ENCODE measurements around the gene PRAMEF20.
"Not testable (repeated sequence)": the region's sequence is repeated elsewhere in the genome, so short reads cannot be mapped to it uniquely, and the experiment has no call there.

GRCh38 chr1:13433694-13434358 is 23.6 kb downstream of the PRAMEF20 start:
- not testable (repeated sequence) for TF ChIP-seq POLR2A, POLR2AphosphoS5 (IDR thresholded peaks at IDR 0.05)
